GM12878 (cell line): Measurements from ENCODE around the gene CCDC187.

Source experiments
- EZH2 ChIP-seq: IDR thresholded peaks from 2 replicates; pipeline ENCODE4 v1.6.1; 2012; ENCODE audit warnings: low read depth, mild to moderate bottlenecking, control low read depth, inconsistent platforms, low read length, borderline replicate concordance; ENCODE audit not compliant: control insufficient read depth
- GABPA ChIP-seq: IDR thresholded peaks from 2 replicates; pipeline ENCODE4 v1.6.1; 2014; ENCODE audit warnings: antibody characterized with exemption, low read depth, mild to moderate bottlenecking, inconsistent platforms
- POLR2A ChIP-seq: IDR thresholded peaks from 2 replicates; pipeline ENCODE4 v1.6.1; 2011; ENCODE audit warnings: low read depth, mild to moderate bottlenecking, low read length
- TF ChIP-seq, protein P1 (sequence below): IDR thresholded peaks from 2 replicates; pipeline ENCODE4 v1.6.1; 2011; ENCODE audit warnings: low read depth, mild to moderate bottlenecking, low read length, moderate library complexity, borderline replicate concordance; ENCODE audit errors: extremely low read depth
- TF ChIP-seq, protein P2 (sequence below), 3 experiments: IDR thresholded peaks in 2 of 3; conservative IDR thresholded peaks in 1 of 3; 2 replicates each; pipeline ENCODE4 v1.5.1; 2011; ENCODE audit warnings: low read depth in 3 of 3, low read length in 3 of 3, mild to moderate bottlenecking in 3 of 3, control low read depth in 2 of 3, moderate library complexity in 2 of 3, inconsistent platforms in 1 of 3, mixed read lengths in 1 of 3; ENCODE audit not compliant: control insufficient read depth in 2 of 3, insufficient read depth in 1 of 3; ENCODE audit errors: extremely low read depth in 1 of 3

DNA sequence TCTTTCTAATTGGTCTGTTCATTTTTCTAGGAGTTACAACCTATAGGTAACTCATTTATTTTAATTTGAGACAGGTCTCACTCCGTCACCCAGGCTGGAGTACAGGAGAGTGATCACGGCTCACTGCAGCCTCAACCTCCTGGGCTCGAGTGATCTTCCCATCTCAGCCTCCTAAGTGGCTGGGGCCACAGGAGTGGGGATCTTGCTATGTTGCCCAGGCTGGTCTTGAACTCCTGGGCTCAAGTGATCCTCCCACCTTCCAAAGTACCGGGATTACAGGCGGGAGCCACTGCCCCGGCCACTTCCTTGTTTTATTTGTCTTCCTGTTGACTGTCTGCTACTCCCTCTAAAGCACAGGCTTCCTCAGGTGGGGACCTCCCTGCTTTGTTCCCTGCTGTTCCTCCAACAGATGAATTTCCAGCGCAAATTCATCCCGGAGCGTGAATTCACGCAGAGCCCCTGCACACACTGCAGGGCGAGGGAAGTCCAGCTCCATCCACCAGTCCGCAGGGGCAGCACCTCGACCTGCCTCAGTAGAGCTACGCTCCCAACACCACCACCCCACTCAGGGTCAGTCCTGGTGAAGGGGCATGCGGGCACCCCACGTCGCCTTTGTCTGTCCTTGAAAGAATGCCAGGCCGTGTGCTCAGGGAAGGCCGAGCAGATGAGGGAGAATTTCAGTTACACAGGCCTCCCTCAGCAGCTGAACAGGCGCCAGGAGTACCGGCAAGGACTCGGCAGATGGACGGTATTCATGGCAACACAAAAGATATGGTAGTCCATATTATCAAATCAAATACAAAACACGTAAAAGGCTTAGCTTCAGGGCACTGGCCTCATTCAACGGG, 64.5 kb downstream of the CCDC187 start:
- TF ChIP-seq POLR2A: no peak
- no peak for TF ChIP-seq GABPA
- TF ChIP-seq, protein P1, sequence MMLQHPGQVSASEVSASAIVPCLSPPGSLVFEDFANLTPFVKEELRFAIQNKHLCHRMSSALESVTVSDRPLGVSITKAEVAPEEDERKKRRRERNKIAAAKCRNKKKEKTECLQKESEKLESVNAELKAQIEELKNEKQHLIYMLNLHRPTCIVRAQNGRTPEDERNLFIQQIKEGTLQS: no peak
- TF ChIP-seq EZH2: no peak
- TF ChIP-seq, protein P2, sequence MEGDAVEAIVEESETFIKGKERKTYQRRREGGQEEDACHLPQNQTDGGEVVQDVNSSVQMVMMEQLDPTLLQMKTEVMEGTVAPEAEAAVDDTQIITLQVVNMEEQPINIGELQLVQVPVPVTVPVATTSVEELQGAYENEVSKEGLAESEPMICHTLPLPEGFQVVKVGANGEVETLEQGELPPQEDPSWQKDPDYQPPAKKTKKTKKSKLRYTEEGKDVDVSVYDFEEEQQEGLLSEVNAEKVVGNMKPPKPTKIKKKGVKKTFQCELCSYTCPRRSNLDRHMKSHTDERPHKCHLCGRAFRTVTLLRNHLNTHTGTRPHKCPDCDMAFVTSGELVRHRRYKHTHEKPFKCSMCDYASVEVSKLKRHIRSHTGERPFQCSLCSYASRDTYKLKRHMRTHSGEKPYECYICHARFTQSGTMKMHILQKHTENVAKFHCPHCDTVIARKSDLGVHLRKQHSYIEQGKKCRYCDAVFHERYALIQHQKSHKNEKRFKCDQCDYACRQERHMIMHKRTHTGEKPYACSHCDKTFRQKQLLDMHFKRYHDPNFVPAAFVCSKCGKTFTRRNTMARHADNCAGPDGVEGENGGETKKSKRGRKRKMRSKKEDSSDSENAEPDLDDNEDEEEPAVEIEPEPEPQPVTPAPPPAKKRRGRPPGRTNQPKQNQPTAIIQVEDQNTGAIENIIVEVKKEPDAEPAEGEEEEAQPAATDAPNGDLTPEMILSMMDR (IDR thresholded peaks at IDR 0.05 in 2 of 3, conservative IDR thresholded peaks at IDR 0.05 in 1 of 3; ENCODE audit: control insufficient read depth in 2 of 3, extremely low read depth in 1 of 3, insufficient read depth in 1 of 3, low read depth in 3 of 3, low read length in 3 of 3): no peak
